GM12878 (cell line): ENCODE results near the gene TMED1. TPM values are rescaled to one million over a fixed set of nuclear protein-coding genes. Genes with fewer than 3 reads are reported as not detected.

Source experiments
- ATAC-seq: fragments of 200-7000 bp; cut with Tn5 transposase; 3 replicates; pipeline ENCODE4 v1.9.1; 2020; ENCODE audit warnings: mild to moderate bottlenecking, moderate library complexity
- BruUV-seq: library from RNA; stranded (reverse); fragments of 400-500 nt; replicated peaks from 2 replicates; lab custom pipeline; 2021; lab: Mats Ljungman, UMichigan
- CTCF ChIA-PET: fragments of 300-600 bp; sonication (Branson Sonifier 250); formaldehyde crosslinking; extraction: SDS; loops from one replicate; lab custom pipeline; 2021; ENCODE audit warnings: inconsistent platforms; lab: Yijun Ruan, JAX
- POLR2A ChIA-PET: fragments of 350-600 bp; formaldehyde crosslinking; extraction: SDS; loops from one replicate; lab custom pipeline; 2021; ENCODE audit warnings: inconsistent platforms; lab: Charles Lee
- RAD21 ChIA-PET: fragments of 300-600 bp; sonication (Branson Sonifier 250); formaldehyde crosslinking; loops from one replicate; lab custom pipeline; 2023; ENCODE audit warnings: antibody characterized with exemption; ENCODE audit not compliant: unreplicated experiment; lab: Charles Lee
- SMC1A ChIA-PET: fragments of 300-600 bp; sonication (Branson Sonifier 250); formaldehyde crosslinking; loops from one replicate; lab custom pipeline; 2023; ENCODE audit not compliant: unreplicated experiment, uncharacterized antibody; lab: Charles Lee
- DNase-seq: peaks from one replicate; pipeline ENCODE4 v3.0.0-alpha.2; 2011; ENCODE audit warnings: low read depth, low spot score
- FAIRE-seq: peaks from 3 replicates; lab custom pipeline; 2011; peaks lifted over from hg19 to GRCh38; lab: Jason Lieb, UNC
- H2AFZ ChIP-seq: 2 replicates; pipeline ENCODE4 v1.6.0; 2011; ENCODE audit warnings: low read depth, low read length, control low read depth; ENCODE audit not compliant: control insufficient read depth
- H3K27ac ChIP-seq: 2 replicates; pipeline ENCODE4 v1.5.1; 2011; ENCODE audit warnings: control low read depth; ENCODE audit not compliant: control insufficient read depth, insufficient read depth
- H3K27me3 ChIP-seq, 2 experiments: replicated peaks in 1 of 2; 2 replicates each; pipeline versions ENCODE4 v1.6.0 to v1.6.1; 2011; ENCODE audit warnings: low read length in 1 of 2; ENCODE audit not compliant: control insufficient read depth in 2 of 2, insufficient read depth in 2 of 2
- H3K36me3 ChIP-seq, 2 experiments: 2 replicates each; pipeline ENCODE4 v1.5.1; 2011; ENCODE audit warnings: low read length in 1 of 2; ENCODE audit not compliant: control insufficient read depth in 2 of 2, insufficient read depth in 2 of 2
- H3K4me1 ChIP-seq: 2 replicates; pipeline ENCODE4 v1.6.1; 2011; ENCODE audit warnings: mild to moderate bottlenecking, low read length, moderate library complexity, mixed read lengths; ENCODE audit not compliant: control insufficient read depth, insufficient read depth
- H3K4me2 ChIP-seq: 2 replicates; pipeline ENCODE4 v1.6.0; 2011; ENCODE audit warnings: control low read depth; ENCODE audit not compliant: control insufficient read depth, insufficient read depth
- H3K4me3 ChIP-seq: fragments of 200-600 bp; sonication (generic); 2 replicates; pipeline ENCODE4 v1.5.1; 2016
- H3K79me2 ChIP-seq: 2 replicates; pipeline ENCODE4 v1.6.0; 2011; ENCODE audit warnings: low read length; ENCODE audit not compliant: control insufficient read depth, insufficient read depth
- H3K9ac ChIP-seq: 2 replicates; pipeline ENCODE4 v1.8.0; 2011; ENCODE audit warnings: low read length, control low read depth, mixed read lengths; ENCODE audit not compliant: control insufficient read depth, insufficient read depth
- H3K9me3 ChIP-seq: replicated peaks from 3 replicates; pipeline ENCODE4 v1.5.1; 2011; ENCODE audit warnings: mild to moderate bottlenecking, low read length; ENCODE audit not compliant: control insufficient read depth, insufficient read depth
- H4K20me1 ChIP-seq: 2 replicates; pipeline ENCODE4 v1.6.0; 2011; ENCODE audit not compliant: control insufficient read depth, insufficient read depth
- BHLHE40 ChIP-seq, 2 experiments: fragments of 450-650 bp in 1 of 2; IDR thresholded peaks; 2 replicates each; pipeline ENCODE4 v1.6.1; 2011 to 2017; ENCODE audit warnings: low read depth in 2 of 2, borderline replicate concordance in 1 of 2, improper control_type of control experiment in 1 of 2, low read length in 1 of 2, mild to moderate bottlenecking in 1 of 2
- CHD1 ChIP-seq: IDR thresholded peaks from 2 replicates; pipeline ENCODE4 v1.6.1; 2012; ENCODE audit warnings: low read depth, low read length, improper control_type of control experiment
- ELK1 ChIP-seq: IDR thresholded peaks from 2 replicates; pipeline ENCODE4 v1.6.1; 2012; ENCODE audit warnings: low read depth, low read length, improper control_type of control experiment
- HSF1 ChIP-seq: fragments of 150-350 bp; IDR thresholded peaks from 2 replicates; pipeline ENCODE4 v1.6.1; 2014; ENCODE audit warnings: mild to moderate bottlenecking, low read depth, low read length
- POLR2A ChIP-seq: IDR thresholded peaks from 2 replicates; pipeline ENCODE4 v1.6.1; 2011; ENCODE audit warnings: low read depth, mild to moderate bottlenecking, low read length
- POLR2AphosphoS2 ChIP-seq: IDR thresholded peaks from 2 replicates; pipeline ENCODE4 v1.6.1; 2011; ENCODE audit warnings: low read depth, mild to moderate bottlenecking, low read length, improper control_type of control experiment, moderate library complexity
- RAD21 ChIP-seq: IDR thresholded peaks from 2 replicates; pipeline ENCODE4 v1.6.1; 2011; ENCODE audit warnings: mild to moderate bottlenecking, low read depth, low read length, moderate library complexity; ENCODE audit not compliant: insufficient read depth
- TARDBP ChIP-seq: IDR thresholded peaks from 2 replicates; pipeline ENCODE4 v1.6.1; 2016; ENCODE audit warnings: borderline replicate concordance
- WGBS: methylation state at CpG from one replicate; pipeline ENCODE4 v1.1.6; 2016; ENCODE audit warnings: low lambda C conversion rate; ENCODE audit not compliant: insufficient replicate concordance, insufficient coverage; ENCODE audit errors: missing lambda C conversion rate; 5-methylcytosine and 5-hydroxymethylcytosine counted together
- in situ Hi-C: fragments of 300-500 bp; cut with MboI; formaldehyde crosslinking; loops from 9 replicates; pipeline ENCODE4 v1.14.3; 2018; ENCODE audit warnings: mixed read lengths
- intact Hi-C: fragments of 100-400 bp; cut with micrococcal nuclease; formaldehyde crosslinking; loops from one replicate; pipeline ENCODE4 v1.14.2; 2022; ENCODE audit not compliant: unreplicated experiment
- polyA plus RNA-seq, 11 experiments: library from polyadenylated mRNA; depleted of rRNA in 4 of 11; unstranded in 6 of 11; stranded (reverse) in 5 of 11; fragments of >200 nt; fragmentation: Nextera tagmentation in 4 of 11; fragmentation: Illumina TruSeq in 1 of 11; extraction: Ambion mirVana in 4 of 11; extraction: Trizol in 1 of 11; gene quantifications; 1 replicate in 1 of 11; 2 replicates in 10 of 11; pipeline versions ENCODE4 v1.2.1 to v1.2.3, GENCODE V29; 2011 to 2016; ENCODE audit warnings: inconsistent platforms in 2 of 11, missing spikeins in 2 of 11, low read depth in 1 of 11
- total RNA-seq, 4 experiments: library from RNA; depleted of rRNA in 3 of 4; stranded (reverse); fragments of >200 nt in 3 of 4; fragmentation: Illumina TruSeq in 1 of 4; extraction: Trizol in 1 of 4; gene quantifications; 2 replicates each; pipeline versions ENCODE4 v1.2.1 to v1.2.3, GENCODE V29; 2013 to 2021

The TMED1 gene
- total and polyA plus RNA-seq, 10 of the 15 experiments (the other 5 are each of a cell fraction or from before 2014, with no cell fraction given) = 0.60 to 23.1 (median 12.3) TPM

- POLR2A ChIA-PET = no interaction called here
These were observed 3.7 kb downstream of the TMED1 start for GRCh38 chr19:10831987-10832938.

GRCh38 chr19:10830931-10831779, 4.9 kb downstream of the TMED1 start:
- ChIA-PET POLR2A (no interaction called here), RAD21 (no interaction called here), CTCF (no interaction called here), SMC1A (no interaction called here)
- Histone ChIP-seq H4K20me1 (peaks cover 3% of the 10 kb centered on the region; the same call in 1 of the 2 replicates), H3K36me3 (peaks cover 4 to 20% of the 10 kb centered on the region in 2 experiments; a peak in 3 of 4 replicates), H3K9me3 (no peaks in the 10 kb centered on the region; the same call in 2 of the 3 replicates), H3K79me2 (no peaks in the 10 kb centered on the region; the same call in 1 of the 2 replicates), H2AFZ (no peak overlapping the region), H3K4me2 (no peak overlapping the region), H3K4me3 (no peak overlapping the region), H3K4me1 (peaks cover 6% of the 10 kb centered on the region), H3K9ac (no peak overlapping the region), H3K27ac (no peak overlapping the region), H3K27me3 (no peaks in the 10 kb centered on the region)
- TSS peak; percentile 63 for BruUV-seq
- no peak for DNase-seq
- no peak for ATAC-seq
- FAIRE-seq = no peak
- in situ Hi-C loops = no loop called here
- intact Hi-C loops = no loop called here
- WGBS = 92% methylated on average over 33 of the region's 33 CpGs
- TF ChIP-seq CHD1 (no peak), ELK1 (no peak), HSF1 (no peak), POLR2AphosphoS2 (no peak), TARDBP (no peak), POLR2A (peak; percentile 52; the same call in 1 of the 2 replicates), BHLHE40 (IDR thresholded peaks at IDR 0.05; ENCODE audit: borderline replicate concordance in 1 of 2, low read depth in 2 of 2, low read length in 1 of 2) (no peak)

More at GRCh38 chr19:10831987-10832938, 3.7 kb downstream of the TMED1 start:
- no peak for DNase-seq
- ChIA-PET RAD21 (no interaction called here), CTCF (interaction anchor here (1.1 kb wide), 1 partner anchor 81 kb away, joined by 3 read pairs; no protein-coding TSS in a partner anchor), SMC1A (no interaction called here)
- H3K36me3 ChIP-seq = peaks cover 4 to 18% of the 10 kb centered on the region in 2 experiments; a peak in 3 of 4 replicates
- intact Hi-C loops (no loop called here), in situ Hi-C loops (no loop called here)
- no TSS peak for BruUV-seq
- no peak for FAIRE-seq
- H3K79me2 ChIP-seq = no peaks in the 10 kb centered on the region; the same call in 1 of the 2 replicates
- WGBS = 85% methylated on average over 28 of the region's 28 CpGs
- H3K27me3 ChIP-seq = no peaks in the 10 kb centered on the region
- H3K27ac ChIP-seq = no peak overlapping the region
- no peak overlapping the region for H2AFZ ChIP-seq
- no peak overlapping the region for H3K9ac ChIP-seq
- no peak for ATAC-seq
- no peak for TF ChIP-seq RAD21
- TF ChIP-seq POLR2AphosphoS2 = 0 out of 2 replicates have a peak, but pooled peaks have one; percentile 7
- peak; percentile 41; the same call in 1 of the 2 replicates for TF ChIP-seq POLR2A
- peaks cover 3% of the 10 kb centered on the region; the same call in 1 of the 2 replicates for H4K20me1 ChIP-seq
- no peak overlapping the region for H3K4me2 ChIP-seq
- peaks cover 5% of the 10 kb centered on the region; the same call in 2 of the 3 replicates for H3K9me3 ChIP-seq
- peaks cover 12% of the 10 kb centered on the region for H3K4me1 ChIP-seq
- H3K4me3 ChIP-seq = no peak overlapping the region
